ENCODE results near the gene RNF115. TPM values are rescaled to one million over a fixed set of nuclear protein-coding genes. Genes with fewer than 3 reads are reported as not detected.
"Not testable (repeated sequence)": the region's sequence is repeated elsewhere in the genome, so short reads cannot be mapped to it uniquely, and the experiment has no call there.

Gene RNF115
- total RNA-seq, 2 experiments from 2014 or later = 14.6 to 18.0 TPM

GRCh38 chr1:145760395-145760949, 63.4 kb downstream of the RNF115 start:
- ATAC-seq; CTCF ChIA-PET; H3K4me1 Mint-ChIP-seq; H3K27me3 Mint-ChIP-seq; H3K27ac Mint-ChIP-seq; H3K9me3 Mint-ChIP-seq (ENCODE audit: low read depth); H3K4me3 Mint-ChIP-seq; DNase-seq: not testable (repeated sequence)
- peaks cover 47% of the 10 kb centered on the region for H3K36me3 Mint-ChIP-seq

DNA sequence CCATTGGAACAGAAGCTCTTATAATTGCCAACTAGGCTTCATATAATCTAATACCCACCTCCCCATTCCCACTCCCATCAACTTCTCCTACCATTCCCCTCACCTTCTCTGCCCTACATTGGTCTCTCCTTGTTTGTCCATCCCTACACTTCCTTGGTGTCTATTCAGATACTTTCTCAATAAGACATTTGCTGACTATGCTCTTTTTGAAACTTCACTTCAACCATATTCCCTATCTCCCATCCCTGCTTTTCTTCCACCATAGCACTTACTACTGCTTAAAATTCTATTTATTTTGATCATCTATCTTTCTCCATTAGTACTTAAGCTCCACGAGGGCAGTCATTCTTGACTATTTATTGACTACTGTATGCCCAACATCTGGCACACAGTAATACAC, 64.2 kb downstream of the RNF115 start:
- Mint-ChIP-seq H3K9me3 (ENCODE audit: low read depth) (peaks cover 8% of the 10 kb centered on the region), H3K4me1 (no peaks in the 10 kb centered on the region), H3K4me3 (no peak overlapping the region), H3K27me3 (no peaks in the 10 kb centered on the region), H3K27ac (no peak overlapping the region), H3K36me3 (peaks cover 47% of the 10 kb centered on the region)
- ATAC-seq (no peak), DNase-seq (no peak)
- CTCF ChIA-PET = interaction anchor here (1.0 kb wide), 1 partner anchor 39 kb away, joined by 3 read pairs; no protein-coding TSS in a partner anchor

- ATAC-seq (no peak), DNase-seq (no peak)
- no peak overlapping the region for H3K4me3 Mint-ChIP-seq
- H3K9me3 Mint-ChIP-seq (ENCODE audit: low read depth) = peaks cover 8% of the 10 kb centered on the region
- no peaks in the 10 kb centered on the region for H3K4me1 Mint-ChIP-seq
- peaks cover 46% of the 10 kb centered on the region for H3K36me3 Mint-ChIP-seq
- no peak overlapping the region for H3K27ac Mint-ChIP-seq
- CTCF ChIA-PET = interaction anchor here (1.0 kb wide), 1 partner anchor 38 kb away, joined by 3 read pairs; no protein-coding TSS in a partner anchor
- no peaks in the 10 kb centered on the region for H3K27me3 Mint-ChIP-seq
These were observed 65.3 kb downstream of the RNF115 start for GRCh38 chr1:145758575-145758974.

DNA sequence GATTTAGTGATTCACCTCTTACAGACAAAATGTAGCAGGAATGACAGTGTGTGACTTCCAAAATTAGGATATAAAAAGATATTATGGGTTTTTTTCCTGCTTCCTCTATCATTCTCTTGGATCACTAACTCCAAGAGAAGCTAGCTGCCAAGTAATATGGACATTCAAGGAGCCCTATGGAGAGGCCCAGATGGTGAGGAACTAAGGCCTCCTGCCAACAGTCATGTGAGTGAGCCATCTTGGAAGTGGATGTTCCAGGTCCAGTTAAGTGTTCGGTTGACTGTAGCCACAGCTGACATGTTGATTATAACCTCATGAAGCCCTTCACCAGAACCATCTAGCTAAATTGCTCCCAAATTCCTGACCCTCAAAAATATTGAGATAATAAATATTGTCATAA, 65.8 kb downstream of the RNF115 start:
- CTCF ChIA-PET = no interaction called here
- ATAC-seq = no peak
- DNase-seq = no peak
- Mint-ChIP-seq H3K9me3 (ENCODE audit: low read depth) (peaks cover 8% of the 10 kb centered on the region), H3K36me3 (peaks cover 45% of the 10 kb centered on the region), H3K4me3 (no peak overlapping the region), H3K27ac (no peak overlapping the region), H3K4me1 (no peaks in the 10 kb centered on the region), H3K27me3 (no peaks in the 10 kb centered on the region)

GRCh38 chr1:145757420-145757819, 66.5 kb downstream of the RNF115 start:
- CTCF ChIA-PET = no interaction called here
- DNase-seq (no peak), ATAC-seq (no peak)
- H3K27ac Mint-ChIP-seq = no peak overlapping the region
- H3K27me3 Mint-ChIP-seq = no peaks in the 10 kb centered on the region
- peaks cover 6% of the 10 kb centered on the region for H3K9me3 Mint-ChIP-seq (ENCODE audit: low read depth)
- no peaks in the 10 kb centered on the region for H3K4me1 Mint-ChIP-seq
- no peak overlapping the region for H3K4me3 Mint-ChIP-seq
- peaks cover 43% of the 10 kb centered on the region for H3K36me3 Mint-ChIP-seq

DNA sequence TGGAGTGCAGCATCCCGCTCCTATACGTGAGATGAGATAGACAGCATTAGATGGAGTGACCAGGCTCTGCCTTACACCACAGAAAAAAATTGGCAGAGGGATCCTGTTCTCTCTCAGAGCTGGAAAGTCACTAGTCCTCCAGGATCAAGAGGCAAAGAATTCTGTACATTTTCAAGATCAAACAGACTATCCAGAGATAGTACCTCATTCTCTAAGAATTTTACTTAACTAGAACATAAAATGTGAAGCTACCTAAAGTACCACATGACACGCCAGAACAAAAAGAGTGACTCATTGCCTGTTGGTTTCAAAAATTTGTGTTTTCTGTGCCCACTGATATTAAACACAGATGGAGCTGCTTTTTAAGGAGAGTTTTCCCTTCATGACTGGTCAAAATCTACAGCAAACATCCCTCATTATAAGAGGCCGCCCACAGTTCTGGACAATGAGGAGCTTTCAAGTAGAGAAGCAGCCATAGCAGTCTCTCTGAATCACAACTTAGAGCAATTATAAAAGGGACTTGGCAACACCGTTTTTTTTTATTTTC, 72.3 kb downstream of the RNF115 start:
- Mint-ChIP-seq H3K27ac (no peak overlapping the region), H3K27me3 (no peaks in the 10 kb centered on the region), H3K4me3 (no peak overlapping the region), H3K4me1 (no peaks in the 10 kb centered on the region), H3K9me3 (ENCODE audit: low read depth) (no peaks in the 10 kb centered on the region), H3K36me3 (peaks cover 27% of the 10 kb centered on the region)
- CTCF ChIA-PET = interaction anchor here (1.4 kb wide), 1 partner anchor 30 kb away, joined by 4 read pairs; no protein-coding TSS in a partner anchor
- DNase-seq = no peak
- ATAC-seq = no peak

DNA sequence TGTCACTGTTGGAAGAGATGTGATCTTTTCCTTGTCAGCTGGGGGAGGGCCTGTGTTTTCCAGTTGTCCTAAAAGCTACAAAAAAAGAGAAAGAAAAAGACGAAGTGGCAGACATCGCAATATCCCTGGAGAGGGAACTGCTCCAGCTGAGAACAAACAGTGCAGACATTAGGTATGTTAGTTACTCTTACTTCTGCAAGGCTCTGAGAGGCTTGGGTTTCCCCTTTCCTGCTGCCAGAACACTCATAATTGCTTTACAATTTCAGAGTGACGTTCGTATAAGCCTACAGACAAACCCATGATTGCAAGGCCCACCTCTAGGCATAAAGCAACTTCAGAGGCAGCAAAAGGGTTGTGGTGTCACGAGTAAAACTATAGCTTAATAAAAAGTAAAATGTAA, 73.5 kb downstream of the RNF115 start:
- CTCF ChIA-PET = no interaction called here
- ATAC-seq = no peak
- Mint-ChIP-seq H3K4me3 (no peak overlapping the region), H3K4me1 (no peaks in the 10 kb centered on the region), H3K27me3 (no peaks in the 10 kb centered on the region), H3K36me3 (peaks cover 25% of the 10 kb centered on the region), H3K9me3 (ENCODE audit: low read depth) (no peaks in the 10 kb centered on the region), H3K27ac (no peak overlapping the region)
- no peak for DNase-seq

DNA sequence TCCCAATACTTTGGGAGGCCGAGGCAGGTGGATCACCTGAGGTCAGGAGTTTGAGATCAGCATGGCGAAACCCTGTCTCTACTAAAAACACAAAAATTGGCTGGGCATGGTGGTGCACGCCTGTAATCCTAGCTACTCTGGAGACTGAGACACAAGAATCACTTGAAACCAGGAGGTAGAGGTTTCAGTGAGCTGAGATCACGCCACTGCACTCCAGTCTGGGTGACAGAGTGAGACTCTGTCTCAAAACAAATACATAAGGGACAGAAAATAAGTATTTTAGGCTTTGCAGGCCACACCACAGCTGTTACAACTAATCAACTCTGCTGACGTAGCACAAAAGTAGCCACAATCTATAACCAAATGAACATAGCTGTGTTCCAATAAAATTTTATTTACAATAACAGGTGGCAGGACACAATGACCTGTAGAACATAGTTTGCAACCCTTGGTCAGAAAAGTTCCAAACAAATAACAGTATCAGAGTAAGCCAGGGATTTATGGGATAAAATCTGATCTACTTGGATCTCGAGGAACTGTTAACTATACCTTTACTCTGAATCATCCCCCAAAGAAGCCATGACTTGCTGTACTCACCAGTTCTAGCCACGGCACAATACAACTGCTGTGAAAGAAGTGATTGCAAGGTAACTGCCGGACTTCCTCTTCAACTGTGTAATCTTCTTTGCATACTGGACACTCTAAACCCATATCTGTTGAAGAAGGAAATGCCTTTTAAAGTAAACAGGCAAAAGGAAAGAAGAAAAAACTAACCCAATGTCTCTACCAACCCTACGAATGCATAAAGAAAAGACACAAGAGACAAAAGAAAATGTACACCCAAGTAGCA, 76.3 kb downstream of the RNF115 start:
- H3K36me3 Mint-ChIP-seq = peaks cover 40% of the 10 kb centered on the region
- no peak for ATAC-seq
- CTCF ChIA-PET = interaction anchor here (0.9 kb wide), 1 partner anchor 98 kb away, joined by 4 read pairs; the partner anchor contains the start of gene NUDT17
- no peak overlapping the region for H3K27ac Mint-ChIP-seq
- no peak for DNase-seq
- H3K9me3 Mint-ChIP-seq (ENCODE audit: low read depth) = no peaks in the 10 kb centered on the region
- no peaks in the 10 kb centered on the region for H3K27me3 Mint-ChIP-seq
- no peak overlapping the region for H3K4me3 Mint-ChIP-seq
- no peaks in the 10 kb centered on the region for H3K4me1 Mint-ChIP-seq

GRCh38 chr1:145740269-145740668, 83.6 kb downstream of the RNF115 start:
- DNase-seq = no peak
- ATAC-seq = no peak
- H3K4me1 Mint-ChIP-seq = no peaks in the 10 kb centered on the region
- CTCF ChIA-PET = no interaction called here
- H3K36me3 Mint-ChIP-seq = peaks cover 31% of the 10 kb centered on the region
- no peaks in the 10 kb centered on the region for H3K9me3 Mint-ChIP-seq (ENCODE audit: low read depth)
- no peak overlapping the region for H3K4me3 Mint-ChIP-seq
- H3K27ac Mint-ChIP-seq = no peak overlapping the region
- no peaks in the 10 kb centered on the region for H3K27me3 Mint-ChIP-seq

DNA sequence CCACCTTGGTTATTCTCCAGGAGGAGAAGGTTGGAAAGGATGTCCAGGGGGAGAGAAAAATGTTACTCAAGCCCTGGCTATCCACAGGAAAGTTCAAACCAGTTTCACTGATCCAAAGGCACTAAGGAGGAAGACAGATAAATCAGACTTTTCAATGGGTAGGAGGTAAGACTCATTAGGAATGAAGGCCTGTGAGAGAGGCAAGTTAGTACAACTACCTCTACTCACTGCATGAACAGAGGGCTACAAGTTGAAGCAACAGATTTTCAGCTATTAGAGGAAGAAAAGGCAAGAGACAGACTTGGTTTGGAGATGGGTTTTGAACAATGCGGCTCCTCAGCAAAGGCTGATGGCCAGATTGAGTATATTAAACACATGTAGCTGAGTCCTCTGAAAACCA, 87.7 kb downstream of the RNF115 start:
- CTCF ChIA-PET = no interaction called here
- ATAC-seq = no peak
- Mint-ChIP-seq H3K27ac (no peak overlapping the region), H3K4me3 (no peak overlapping the region), H3K36me3 (peaks cover 4% of the 10 kb centered on the region), H3K4me1 (no peaks in the 10 kb centered on the region), H3K27me3 (no peaks in the 10 kb centered on the region), H3K9me3 (ENCODE audit: low read depth) (no peaks in the 10 kb centered on the region)
- no peak for DNase-seq

- DNase-seq (no peak), ATAC-seq (no peak)
- CTCF ChIA-PET = no interaction called here
- Mint-ChIP-seq H3K36me3 (peaks cover under 1% of the 10 kb centered on the region), H3K4me3 (no peak overlapping the region), H3K4me1 (peaks cover 4% of the 10 kb centered on the region), H3K27me3 (no peaks in the 10 kb centered on the region), H3K27ac (no peak overlapping the region), H3K9me3 (ENCODE audit: low read depth) (no peaks in the 10 kb centered on the region)
These were observed 93.0 kb downstream of the RNF115 start for GRCh38 chr1:145730900-145731299.

DNA sequence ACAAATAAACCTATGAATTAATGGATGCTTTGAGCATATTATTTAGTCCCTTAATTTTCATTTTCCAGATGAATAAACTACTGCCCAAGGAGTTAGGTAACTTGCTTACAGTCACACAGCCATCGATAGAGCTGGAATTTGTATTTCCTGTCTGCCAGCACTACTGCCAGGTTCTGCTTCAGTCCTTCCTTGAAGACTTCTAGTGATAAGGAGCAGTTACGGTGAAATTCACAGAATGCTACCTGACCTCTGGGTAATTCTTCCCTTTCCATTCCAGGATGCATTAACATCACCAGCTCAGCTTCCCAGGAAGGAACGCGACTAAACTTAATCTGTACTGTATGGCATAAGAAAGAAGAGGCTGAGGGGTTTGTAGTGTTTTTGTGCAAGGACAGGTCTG, 93.4 kb downstream of the RNF115 start:
- Mint-ChIP-seq H3K4me1 (peaks cover 4% of the 10 kb centered on the region), H3K27me3 (no peaks in the 10 kb centered on the region), H3K9me3 (ENCODE audit: low read depth) (no peaks in the 10 kb centered on the region), H3K27ac (no peak overlapping the region), H3K36me3 (peaks cover 3% of the 10 kb centered on the region), H3K4me3 (no peak overlapping the region)
- DNase-seq (no peak), ATAC-seq (no peak)
- CTCF ChIA-PET = no interaction called here

GRCh38 chr1:145729666-145730436, 94.0 kb downstream of the RNF115 start:
- no peaks in the 10 kb centered on the region for H3K27me3 Mint-ChIP-seq

More at GRCh38 chr1:145729666-145730436, 94.0 kb downstream of the RNF115 start:
- Mint-ChIP-seq H3K4me3 (no peak overlapping the region), H3K9me3 (ENCODE audit: low read depth) (no peaks in the 10 kb centered on the region), H3K27ac (no peak overlapping the region), H3K36me3 (peaks cover 3% of the 10 kb centered on the region), H3K4me1 (peaks cover 4% of the 10 kb centered on the region)
- DNase-seq = no peak
- CTCF ChIA-PET = interaction anchor here (1.4 kb wide), 1 partner anchor 10 kb away, joined by 3 read pairs; the partner anchor contains the start of gene CD160
- ATAC-seq = no peak
